Rectal smooth muscle tissue (tissue), 1 donor: ENCODE measurements around the gene PRRX2.
"Not testable (repeated sequence)": the region's sequence is repeated elsewhere in the genome, so short reads cannot be mapped to it uniquely, and the experiment has no call there.

ENCODE experiments used
- H3K27ac ChIP-seq: one replicate; pipeline ENCODE4 v1.7.0; 2013; ENCODE audit warnings: low read depth, low read length, inconsistent platforms
- H3K27me3 ChIP-seq: one replicate; pipeline ENCODE4 v1.7.0; 2013; ENCODE audit warnings: low read length; ENCODE audit not compliant: control insufficient read depth, insufficient read depth
- H3K36me3 ChIP-seq: one replicate; pipeline ENCODE4 v1.7.0; 2013; ENCODE audit warnings: low read length; ENCODE audit not compliant: control insufficient read depth, insufficient read depth
- H3K4me1 ChIP-seq: one replicate; pipeline ENCODE4 v1.7.0; 2013; ENCODE audit warnings: low read length; ENCODE audit not compliant: control insufficient read depth, insufficient read depth
- H3K4me3 ChIP-seq: one replicate; pipeline ENCODE4 v1.7.0; 2013; ENCODE audit warnings: low read length
- H3K9ac ChIP-seq: one replicate; pipeline ENCODE4 v1.7.0; 2013; ENCODE audit warnings: low read length

The PRRX2 gene

DNA sequence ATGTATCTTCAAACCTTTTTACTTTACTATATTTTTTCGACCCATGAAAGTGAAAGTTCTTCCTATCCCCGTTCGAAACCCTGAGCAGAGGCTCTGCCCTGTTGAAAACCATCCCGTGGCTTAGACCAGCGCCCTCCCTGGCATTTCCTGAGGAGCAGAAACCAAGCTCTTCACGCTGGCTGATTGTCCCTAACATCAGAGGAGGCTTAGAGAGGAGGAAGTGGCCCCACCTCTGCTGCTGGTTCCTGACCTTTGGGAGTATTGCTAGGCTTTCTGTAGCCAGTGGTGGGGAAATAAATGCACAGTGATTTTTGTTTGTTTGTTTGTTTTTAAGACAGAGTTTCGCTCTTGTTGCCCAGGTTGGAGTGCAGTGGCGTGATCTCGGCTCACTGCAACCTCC lies 91.6 kb downstream of the PRRX2 start:
- Histone ChIP-seq H3K36me3 (no peaks in the 10 kb centered on the region), H3K4me3 (no peak overlapping the region), H3K4me1 (no peaks in the 10 kb centered on the region), H3K9ac (no peak overlapping the region), H3K27me3 (peaks cover 2% of the 10 kb centered on the region), H3K27ac (no peak overlapping the region)

DNA sequence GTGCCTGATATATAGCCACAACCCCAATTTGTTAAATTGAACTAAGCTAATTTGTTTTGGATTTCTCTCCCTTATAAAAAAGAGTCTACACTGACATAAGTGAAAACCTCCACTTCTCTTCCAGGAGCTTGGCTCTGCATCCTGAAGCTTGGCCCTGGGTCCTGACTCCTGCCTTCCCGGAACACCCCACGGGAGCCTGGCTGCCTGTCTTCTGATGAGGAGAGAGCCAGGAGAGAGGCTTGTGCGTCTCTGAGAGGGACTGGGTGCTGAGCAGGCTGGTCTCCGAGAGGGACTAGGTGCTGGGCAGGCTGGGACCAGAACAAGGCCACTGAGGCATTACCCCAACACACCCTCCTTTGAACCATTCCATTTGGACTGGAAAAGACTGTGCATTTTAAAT lies 93.9 kb downstream of the PRRX2 start:
- Histone ChIP-seq H3K36me3 (no peaks in the 10 kb centered on the region), H3K4me1 (no peaks in the 10 kb centered on the region), H3K27ac (no peak overlapping the region), H3K9ac (no peak overlapping the region), H3K4me3 (no peak overlapping the region), H3K27me3 (peaks cover 2% of the 10 kb centered on the region)

DNA sequence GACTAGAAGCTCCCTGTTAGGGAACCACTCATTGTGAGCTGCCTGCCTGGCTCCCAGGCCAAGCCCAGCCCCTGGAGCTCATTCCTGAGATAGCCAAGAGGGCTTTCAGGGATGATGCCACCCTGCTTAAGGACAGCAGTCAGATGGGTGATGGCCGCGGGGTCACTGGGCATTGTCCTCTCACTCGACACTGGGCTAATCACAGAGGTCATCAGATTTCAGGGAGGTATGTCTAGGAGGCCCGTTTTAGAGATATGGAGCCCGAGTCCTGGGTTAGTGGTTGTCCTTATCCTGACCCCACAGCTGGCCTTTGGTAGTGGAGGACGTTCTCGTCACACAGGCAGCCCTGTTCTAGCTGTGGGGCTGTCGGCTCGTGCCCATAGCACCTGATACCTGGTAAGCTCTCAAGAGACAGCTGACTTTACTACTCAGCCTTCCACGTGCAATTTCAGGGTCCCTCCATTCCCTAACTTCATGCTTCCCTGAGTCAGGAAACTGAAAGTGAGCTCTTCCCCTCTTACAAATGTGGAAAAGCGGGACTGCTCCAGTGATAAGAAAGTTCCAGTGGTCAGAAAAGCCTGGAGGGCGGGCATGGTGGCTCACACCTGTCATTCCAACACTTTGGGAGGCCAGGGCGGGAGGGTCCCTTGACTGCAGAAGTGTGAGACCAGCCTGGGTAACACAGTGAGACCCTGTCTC lies 94.5 kb downstream of the PRRX2 start:
- H3K36me3 ChIP-seq = no peaks in the 10 kb centered on the region
- H3K9ac ChIP-seq = no peak overlapping the region
- no peak overlapping the region for H3K27ac ChIP-seq
- peaks cover 2% of the 10 kb centered on the region for H3K27me3 ChIP-seq
- no peaks in the 10 kb centered on the region for H3K4me1 ChIP-seq
- H3K4me3 ChIP-seq = no peak overlapping the region

DNA sequence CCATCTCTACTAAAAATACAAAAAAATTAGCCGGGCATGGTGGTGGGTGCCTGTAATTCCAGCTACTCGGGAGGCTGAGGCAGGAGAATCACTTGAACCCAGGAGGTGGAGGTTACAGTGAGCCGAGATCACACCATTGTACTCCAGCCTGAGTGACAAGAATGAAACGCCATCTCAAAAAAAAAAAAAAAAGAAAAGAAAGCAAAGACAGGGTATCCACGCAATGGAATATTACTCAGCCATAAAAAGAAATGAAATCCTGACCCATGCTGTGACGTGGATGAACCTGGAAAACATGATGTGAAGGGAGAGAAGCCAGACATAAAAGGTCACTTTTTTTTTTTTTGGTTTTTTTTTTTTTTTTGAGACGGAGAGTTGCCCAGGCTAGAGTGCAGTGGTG lies 95.3 kb downstream of the PRRX2 start:
- not testable (repeated sequence) for H3K27ac ChIP-seq, H3K4me3 ChIP-seq, H3K27me3 ChIP-seq, H3K4me1 ChIP-seq, H3K36me3 ChIP-seq, H3K9ac ChIP-seq

DNA sequence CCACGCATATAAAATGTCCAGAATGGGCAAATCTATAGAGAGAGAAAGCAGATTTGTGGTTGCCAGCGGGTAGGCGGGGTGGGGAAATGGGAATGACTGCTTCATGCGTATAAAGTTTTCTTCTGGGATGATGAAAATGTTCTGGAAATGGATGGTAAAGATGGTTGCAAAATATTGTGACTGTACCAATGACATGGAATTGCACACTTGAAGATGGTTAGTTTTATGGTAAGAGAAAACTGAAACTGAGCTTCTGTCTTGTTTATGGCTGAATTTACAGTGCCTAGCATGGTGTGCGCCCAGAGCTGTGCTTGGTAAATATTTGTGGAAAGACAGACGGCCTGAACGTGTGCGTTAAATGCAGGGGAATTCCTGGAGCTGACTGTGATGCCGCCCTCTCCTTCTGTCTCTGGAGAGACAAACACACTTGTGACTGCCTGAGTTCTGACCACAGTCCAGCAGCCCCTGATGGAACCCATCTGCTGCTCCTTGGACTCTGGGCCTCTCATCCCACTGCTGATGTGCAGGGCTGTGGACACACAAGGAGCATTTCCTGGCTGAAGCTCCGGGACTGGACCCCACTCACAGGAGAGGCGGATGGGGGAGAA lies 96.0 kb downstream of the PRRX2 start:
- Histone ChIP-seq H3K4me3 (no peak overlapping the region), H3K36me3 (no peaks in the 10 kb centered on the region), H3K27me3 (peaks cover 2% of the 10 kb centered on the region), H3K4me1 (no peaks in the 10 kb centered on the region), H3K9ac (no peak overlapping the region), H3K27ac (peak overlapping the region; percentile 16)

DNA sequence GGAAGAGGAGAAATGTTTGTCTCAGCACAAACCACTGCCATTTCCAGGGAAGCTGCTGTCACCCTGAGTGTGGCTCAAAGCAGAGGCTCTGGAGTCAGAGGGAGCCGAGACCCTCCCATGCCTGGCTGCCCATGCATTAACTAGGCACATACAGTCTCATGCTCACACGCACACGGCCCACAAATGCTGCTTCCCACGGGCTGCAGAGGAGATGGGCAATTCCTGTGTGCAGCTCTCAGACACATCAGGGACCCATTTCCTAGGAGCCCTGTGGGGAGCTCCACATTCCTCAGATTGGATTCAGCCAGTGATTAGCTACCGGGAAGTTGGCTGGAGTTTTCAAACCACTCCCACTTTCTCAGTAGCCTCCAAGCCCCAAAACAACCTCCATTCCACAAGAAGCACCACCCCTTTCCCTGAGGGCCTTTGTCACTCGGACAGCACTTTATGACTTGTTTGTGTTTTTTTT lies 96.5 kb downstream of the PRRX2 start:
- H3K4me3 ChIP-seq = no peak overlapping the region
- H3K36me3 ChIP-seq = no peaks in the 10 kb centered on the region
- peak overlapping the region; percentile 16 for H3K27ac ChIP-seq
- no peak overlapping the region for H3K9ac ChIP-seq
- peaks cover 2% of the 10 kb centered on the region for H3K27me3 ChIP-seq
- no peaks in the 10 kb centered on the region for H3K4me1 ChIP-seq

DNA sequence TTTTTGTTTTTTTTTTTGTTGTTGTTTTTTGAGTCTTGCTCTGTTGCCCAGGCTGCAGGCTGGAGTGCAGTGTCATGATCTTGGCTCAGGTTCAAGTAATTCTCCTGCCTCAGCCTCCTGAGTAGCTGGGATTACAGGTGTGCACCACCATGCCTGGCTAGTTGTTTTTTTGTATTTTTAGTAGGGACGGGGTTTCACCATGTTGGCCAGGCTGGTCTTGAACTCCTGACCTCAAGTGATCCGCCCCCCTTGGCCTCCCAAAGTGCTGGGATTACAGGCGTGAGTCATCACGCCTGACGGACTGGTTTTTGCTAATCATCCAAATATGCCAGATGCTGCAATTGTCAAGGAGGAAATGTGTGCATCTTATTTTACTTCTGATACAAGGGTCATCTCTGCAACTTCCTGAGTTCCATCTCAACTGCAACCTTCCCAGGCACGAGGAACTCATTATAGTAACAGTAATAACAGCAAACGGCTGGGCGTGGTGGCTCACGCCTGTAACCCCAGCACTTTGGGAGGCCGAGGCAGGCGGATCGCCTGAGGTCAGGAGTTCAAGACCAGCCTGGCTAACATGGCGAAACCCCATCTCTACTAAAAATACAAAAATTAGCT lies 97.0 kb downstream of the PRRX2 start:
- not testable (repeated sequence) for H3K36me3 ChIP-seq, H3K4me1 ChIP-seq, H3K9ac ChIP-seq, H3K27me3 ChIP-seq, H3K4me3 ChIP-seq, H3K27ac ChIP-seq

DNA sequence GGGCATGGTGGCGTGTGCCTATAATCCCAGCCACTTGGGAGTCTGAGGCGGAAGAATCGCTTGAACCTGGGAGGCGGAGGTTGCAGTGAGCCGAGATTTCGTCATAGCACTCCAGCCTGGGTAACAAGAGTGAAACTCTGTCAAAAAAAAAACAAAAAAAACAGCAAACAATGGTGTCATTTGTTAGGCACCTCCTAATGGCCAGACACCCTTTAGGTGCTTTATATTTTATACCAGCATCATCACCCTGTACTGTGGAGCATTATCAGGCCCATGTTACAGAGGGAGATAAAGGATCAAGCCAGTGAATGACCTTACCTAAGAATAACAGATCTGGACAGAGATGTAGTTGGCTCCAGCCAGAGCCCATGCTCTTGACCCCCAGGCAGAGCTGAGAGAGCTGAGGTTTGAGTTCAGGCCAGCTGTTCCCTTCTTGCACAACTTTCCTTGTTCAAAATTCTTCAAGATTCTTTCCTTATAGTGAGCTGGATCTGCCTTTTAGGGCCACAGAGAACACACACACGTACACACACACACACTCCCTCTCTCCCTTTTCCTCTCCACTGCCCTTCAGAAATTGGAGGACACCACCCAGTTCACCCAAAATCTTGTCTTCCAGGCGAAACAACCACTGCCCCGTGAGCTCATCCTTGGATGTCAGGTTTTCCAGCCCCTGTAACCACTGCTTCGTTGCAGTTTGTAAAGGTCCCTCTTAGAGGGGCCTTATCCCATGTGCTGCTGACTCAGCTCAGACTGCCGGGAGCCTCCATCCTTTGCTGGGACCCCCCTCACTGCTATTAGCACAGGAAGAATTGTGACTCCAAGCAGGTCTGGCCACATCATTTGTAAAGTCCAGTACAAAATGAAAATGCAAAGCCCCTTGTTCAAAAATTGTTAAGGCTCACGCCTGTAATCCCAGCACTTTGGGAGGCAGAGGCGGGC lies 97.8 kb downstream of the PRRX2 start:
- Histone ChIP-seq H3K36me3 (no peaks in the 10 kb centered on the region), H3K27ac (no peak overlapping the region), H3K9ac (no peak overlapping the region), H3K4me3 (no peak overlapping the region), H3K27me3 (peaks cover 2% of the 10 kb centered on the region), H3K4me1 (no peaks in the 10 kb centered on the region)

DNA sequence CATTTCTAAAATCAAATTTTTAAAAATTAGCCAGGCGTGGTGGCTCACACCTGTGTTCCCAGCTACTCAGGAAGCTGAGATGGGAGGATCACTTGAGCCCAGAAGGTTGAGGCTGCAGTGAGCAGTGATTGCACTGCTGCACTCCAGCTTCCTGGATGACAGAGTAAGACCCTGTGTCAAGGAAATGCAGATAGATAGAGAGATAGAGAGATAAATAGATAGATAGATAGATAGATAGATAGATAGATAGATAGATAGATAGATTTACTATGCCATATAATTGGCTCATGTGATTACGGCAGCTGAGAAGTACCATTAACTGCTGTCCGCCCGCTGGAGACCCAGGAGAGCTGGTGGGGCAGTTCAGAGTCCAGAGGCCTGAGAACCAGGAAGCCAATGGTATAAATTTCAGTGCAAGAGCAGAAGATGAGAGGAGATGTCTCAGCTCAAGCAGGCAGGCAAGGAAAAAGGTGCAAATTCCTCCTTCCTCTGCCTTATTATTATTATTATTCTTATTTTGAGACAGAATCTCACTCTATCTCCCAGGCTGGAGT lies 100.4 kb downstream of the PRRX2 start:
- H3K27ac ChIP-seq = no peak overlapping the region
- no peaks in the 10 kb centered on the region for H3K36me3 ChIP-seq
- no peaks in the 10 kb centered on the region for H3K27me3 ChIP-seq
- H3K4me3 ChIP-seq = no peak overlapping the region
- no peak overlapping the region for H3K9ac ChIP-seq
- no peaks in the 10 kb centered on the region for H3K4me1 ChIP-seq

DNA sequence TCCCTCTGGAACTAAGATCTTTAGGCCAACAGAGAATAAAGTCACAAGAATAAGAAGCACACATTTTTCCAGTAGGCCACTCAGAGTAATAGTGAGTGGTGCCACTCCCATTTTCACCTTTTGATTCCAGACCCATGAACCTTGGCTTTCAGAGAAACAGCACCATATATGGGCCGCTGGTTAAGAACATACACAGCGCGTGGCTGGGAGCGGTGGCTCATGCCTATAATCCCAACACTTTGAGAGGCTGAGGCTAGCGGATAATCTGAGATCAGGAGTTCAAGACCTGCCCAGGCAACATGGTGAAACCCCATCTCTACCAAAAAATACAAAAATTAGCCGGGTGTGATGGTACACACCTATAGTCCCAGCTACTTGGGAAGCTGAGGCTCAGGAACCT lies 103.0 kb downstream of the PRRX2 start:
- Histone ChIP-seq H3K4me3 (no peak overlapping the region), H3K36me3 (no peaks in the 10 kb centered on the region), H3K9ac (no peak overlapping the region), H3K27me3 (no peaks in the 10 kb centered on the region), H3K27ac (no peak overlapping the region), H3K4me1 (no peaks in the 10 kb centered on the region)

DNA sequence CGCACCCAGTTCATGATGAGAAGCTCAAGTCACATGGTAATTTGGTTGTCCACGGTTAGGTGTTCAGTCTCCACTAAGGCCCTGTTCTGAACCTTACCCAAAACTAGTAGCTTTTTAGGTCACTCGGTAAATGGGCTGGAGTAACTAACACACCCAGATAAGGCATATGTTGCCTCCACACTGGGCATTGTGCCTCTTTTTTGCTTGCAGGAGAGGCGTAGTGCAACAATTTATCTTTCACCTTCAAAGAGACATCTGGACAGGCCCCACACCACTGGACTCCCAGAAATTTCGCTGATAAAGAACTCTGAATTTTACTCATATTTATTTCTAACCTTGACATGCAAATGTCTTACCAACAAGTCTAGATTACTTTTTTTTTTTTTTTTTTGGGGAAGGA lies 104.2 kb downstream of the PRRX2 start:
- no peaks in the 10 kb centered on the region for H3K36me3 ChIP-seq
- H3K27ac ChIP-seq = no peak overlapping the region
- no peak overlapping the region for H3K4me3 ChIP-seq
- H3K27me3 ChIP-seq = no peaks in the 10 kb centered on the region
- no peak overlapping the region for H3K9ac ChIP-seq
- no peaks in the 10 kb centered on the region for H3K4me1 ChIP-seq

DNA sequence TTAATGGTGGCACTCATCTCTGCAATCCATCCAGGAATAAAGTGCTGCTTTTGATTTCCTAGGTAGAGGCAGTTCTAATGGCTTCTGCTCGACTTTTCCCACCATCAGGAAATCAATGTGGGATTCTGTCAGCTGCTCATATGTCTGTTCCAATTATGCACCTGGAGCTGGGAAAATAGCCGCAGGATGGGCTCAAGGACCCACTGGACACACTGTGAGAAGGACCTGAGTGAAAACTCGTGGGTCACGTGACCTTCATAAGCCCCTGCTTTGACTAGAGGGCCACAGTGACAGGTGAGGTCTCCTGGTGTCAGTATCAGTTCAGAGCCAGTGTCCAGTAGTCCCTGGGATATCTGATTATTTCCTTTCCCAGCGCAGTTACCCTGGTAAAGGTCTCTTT lies 105.3 kb downstream of the PRRX2 start:
- Histone ChIP-seq H3K4me3 (no peak overlapping the region), H3K9ac (no peak overlapping the region), H3K4me1 (no peaks in the 10 kb centered on the region), H3K27ac (no peak overlapping the region), H3K27me3 (no peaks in the 10 kb centered on the region), H3K36me3 (no peaks in the 10 kb centered on the region)
